Esophagus muscularis mucosa (tissue), 4 donors: ENCODE measurements around the gene EML3. TPM values are rescaled to one million over a fixed set of nuclear protein-coding genes. Genes with fewer than 3 reads are reported as not detected.
"Not testable (repeated sequence)": the region's sequence is repeated elsewhere in the genome, so short reads cannot be mapped to it uniquely, and the experiment has no call there.

Source experiments
- DNase-seq: peaks from one replicate; pipeline ENCODE4 v3.0.0-alpha.2; 2017; ENCODE audit errors: extremely low spot score
- H3K27ac ChIP-seq, 4 donors: fragments of 200-600 bp; sonication (generic); replicated peaks in 1 of 4; 1 replicate in 3 of 4; 2 replicates in 1 of 4; pipeline ENCODE4 v1.5.1; 2016 to 2019; ENCODE audit warnings: mild to moderate bottlenecking in 1 of 4
- H3K27me3 ChIP-seq, 4 donors: fragments of 200-600 bp; sonication (generic); one replicate each; pipeline versions ENCODE4 v1.5.1 to v1.6.0; 2016 to 2019
- H3K36me3 ChIP-seq, 4 donors: fragments of 200-600 bp; sonication (generic); one replicate each; pipeline ENCODE4 v1.5.1; 2016 to 2019
- H3K4me1 ChIP-seq, 4 donors: fragments of 200-600 bp; sonication (generic); one replicate each; pipeline ENCODE4 v1.5.1; 2016 to 2019
- H3K4me3 ChIP-seq, 4 donors: fragments of 200-600 bp; sonication (generic); 1 replicate in 2 of 4; 2 replicates in 2 of 4; pipeline ENCODE4 v1.5.1; 2016 to 2019; ENCODE audit warnings: mild to moderate bottlenecking in 4 of 4, moderate library complexity in 1 of 4
- H3K9me3 ChIP-seq, 4 donors: fragments of 200-600 bp; sonication (generic); 1 replicate in 3 of 4; 2 replicates in 1 of 4; pipeline ENCODE4 v1.5.1; 2016 to 2019
- EP300 ChIP-seq: sonication (generic); formaldehyde crosslinking; IDR thresholded peaks from one replicate; pipeline ENCODE4 v1.6.1; 2017; ENCODE audit warnings: antibody characterized with exemption
- POLR2A ChIP-seq: fragments of 450-650 bp; IDR thresholded peaks from one replicate; pipeline ENCODE4 v1.6.1; 2017; ENCODE audit warnings: antibody characterized with exemption, moderate library complexity, mild to moderate bottlenecking, low read depth
- POLR2AphosphoS5 ChIP-seq, 2 donors: sonication (generic); formaldehyde crosslinking; IDR thresholded peaks; one replicate each; pipeline ENCODE4 v1.6.1; 2017; ENCODE audit warnings: antibody characterized with exemption in 2 of 2
- WGBS: methylation state at CpG from one replicate; pipeline ENCODE4 v1.1.5; 2018; 5-methylcytosine and 5-hydroxymethylcytosine counted together
- intact Hi-C: fragments of 100-400 bp; cut with DNase I; formaldehyde crosslinking; loops from one replicate; pipeline ENCODE4 v1.15.1; 2023
- total RNA-seq, 4 donors: library from RNA; depleted of rRNA; stranded (reverse); fragments of >200 nt; gene quantifications; one replicate each; pipeline versions ENCODE4 v1.1.0 to v1.2.1, GENCODE V29; 2016
- TF ChIP-seq, protein P1 (sequence below), 3 experiments: fragments of 200-600 bp in 2 of 3; fragments of 450-650 bp in 1 of 3; sonication (generic) in 2 of 3; IDR thresholded peaks; one replicate each; pipeline ENCODE4 v1.5.1; 2017 to 2019; ENCODE audit warnings: antibody characterized with exemption in 3 of 3, mild to moderate bottlenecking in 2 of 3, moderate library complexity in 1 of 3

Gene EML3
- total RNA-seq, 4 donors from 2014 or later, result 27.0 to 33.6 (median 29.0) TPM

DNA sequence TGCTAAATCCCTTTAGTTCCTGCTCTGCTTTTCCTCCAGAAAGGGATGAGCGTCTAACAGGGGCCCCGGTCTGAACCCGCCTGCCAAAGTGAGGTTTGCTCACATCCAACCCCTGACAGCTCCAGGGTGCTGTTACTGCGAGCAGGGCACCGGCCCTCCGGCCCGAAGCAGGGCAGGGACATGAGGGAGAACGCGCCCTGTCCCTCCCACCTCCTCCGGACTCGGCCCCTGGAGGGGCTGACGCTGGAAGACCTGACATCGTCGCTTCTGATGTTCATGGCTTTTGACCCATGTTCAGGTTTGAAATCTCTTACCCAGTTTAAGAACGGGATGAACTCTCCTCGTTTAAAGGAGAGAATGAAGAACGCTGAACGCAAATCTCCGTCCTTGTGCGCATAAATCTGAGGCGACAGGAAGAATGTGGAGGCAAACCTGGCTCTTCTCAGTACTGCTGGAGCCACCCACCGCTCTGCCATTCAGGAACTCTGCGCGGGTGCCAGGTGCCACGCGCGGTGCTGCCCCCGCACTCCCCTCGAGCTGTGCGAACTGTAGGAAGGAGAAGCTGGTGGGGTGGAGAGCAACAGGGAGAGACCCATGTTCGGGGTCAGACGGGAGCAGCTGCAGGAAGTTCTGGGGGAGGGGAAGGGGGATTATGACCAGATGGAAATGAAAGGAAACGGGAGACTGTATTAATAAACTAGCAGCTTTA is 38.1 kb downstream of the EML3 start:
- Histone ChIP-seq H3K27ac (peak overlapping the region; percentile 93 to 96 (median 94)), H3K4me1 (peaks cover 42 to 69% (median 61%) of the 10 kb centered on the region in 4 donors), H3K36me3 (peaks cover 39 to 71% (median 63%) of the 10 kb centered on the region in 4 donors), H3K27me3 (no peaks in the 10 kb centered on the region), H3K9me3 (no peaks in the 10 kb centered on the region), H3K4me3 (peak overlapping the region; percentile 74 to 84 (median 81))
- TF ChIP-seq POLR2AphosphoS5 (IDR thresholded peaks at IDR 0.05) (peak in 1 of 2 donors; percentile 12), EP300 (no peak)
- TF ChIP-seq, protein P1, sequence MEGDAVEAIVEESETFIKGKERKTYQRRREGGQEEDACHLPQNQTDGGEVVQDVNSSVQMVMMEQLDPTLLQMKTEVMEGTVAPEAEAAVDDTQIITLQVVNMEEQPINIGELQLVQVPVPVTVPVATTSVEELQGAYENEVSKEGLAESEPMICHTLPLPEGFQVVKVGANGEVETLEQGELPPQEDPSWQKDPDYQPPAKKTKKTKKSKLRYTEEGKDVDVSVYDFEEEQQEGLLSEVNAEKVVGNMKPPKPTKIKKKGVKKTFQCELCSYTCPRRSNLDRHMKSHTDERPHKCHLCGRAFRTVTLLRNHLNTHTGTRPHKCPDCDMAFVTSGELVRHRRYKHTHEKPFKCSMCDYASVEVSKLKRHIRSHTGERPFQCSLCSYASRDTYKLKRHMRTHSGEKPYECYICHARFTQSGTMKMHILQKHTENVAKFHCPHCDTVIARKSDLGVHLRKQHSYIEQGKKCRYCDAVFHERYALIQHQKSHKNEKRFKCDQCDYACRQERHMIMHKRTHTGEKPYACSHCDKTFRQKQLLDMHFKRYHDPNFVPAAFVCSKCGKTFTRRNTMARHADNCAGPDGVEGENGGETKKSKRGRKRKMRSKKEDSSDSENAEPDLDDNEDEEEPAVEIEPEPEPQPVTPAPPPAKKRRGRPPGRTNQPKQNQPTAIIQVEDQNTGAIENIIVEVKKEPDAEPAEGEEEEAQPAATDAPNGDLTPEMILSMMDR (IDR thresholded peaks at IDR 0.05), result no peak
- 2% methylated on average over 16 of the region's 33 CpGs for WGBS
- intact Hi-C loops, result no loop called here
- no peak for DNase-seq

- H3K27ac ChIP-seq, result peak within 1 kb of the TSS; percentile 93 to 96 (median 94)
- H3K9me3 ChIP-seq, result no peaks in the 10 kb centered on the region
- TF ChIP-seq POLR2AphosphoS5 (IDR thresholded peaks at IDR 0.05) (peak; percentile 94 to 97), EP300 (no peak), POLR2A (peak; percentile 49)
- TF ChIP-seq, protein P1 (IDR thresholded peaks at IDR 0.05), result peak in 1 of 3 experiments; percentile 25
- DNase-seq, result peak; percentile 100
- H3K27me3 ChIP-seq, result no peaks in the 10 kb centered on the region
- under 1% methylated on average over 39 of the region's 46 CpGs for WGBS
- H3K4me1 ChIP-seq, result peaks cover 42 to 70% (median 63%) of the 10 kb centered on the region in 4 donors
- peaks cover 43 to 71% (median 64%) of the 10 kb centered on the region in 4 donors for H3K36me3 ChIP-seq
- intact Hi-C loops, result no loop called here
- peak within 1 kb of the TSS; percentile 74 to 84 (median 81) for H3K4me3 ChIP-seq
Observed at GRCh38 chr11:62573592-62574362, 38.8 kb downstream of the EML3 start, which contains the start of gene EEF1G. EEF1G (minus strand) TSS chr11:62573891; CDS start chr11:62573842, 49 bp downstream.

DNA sequence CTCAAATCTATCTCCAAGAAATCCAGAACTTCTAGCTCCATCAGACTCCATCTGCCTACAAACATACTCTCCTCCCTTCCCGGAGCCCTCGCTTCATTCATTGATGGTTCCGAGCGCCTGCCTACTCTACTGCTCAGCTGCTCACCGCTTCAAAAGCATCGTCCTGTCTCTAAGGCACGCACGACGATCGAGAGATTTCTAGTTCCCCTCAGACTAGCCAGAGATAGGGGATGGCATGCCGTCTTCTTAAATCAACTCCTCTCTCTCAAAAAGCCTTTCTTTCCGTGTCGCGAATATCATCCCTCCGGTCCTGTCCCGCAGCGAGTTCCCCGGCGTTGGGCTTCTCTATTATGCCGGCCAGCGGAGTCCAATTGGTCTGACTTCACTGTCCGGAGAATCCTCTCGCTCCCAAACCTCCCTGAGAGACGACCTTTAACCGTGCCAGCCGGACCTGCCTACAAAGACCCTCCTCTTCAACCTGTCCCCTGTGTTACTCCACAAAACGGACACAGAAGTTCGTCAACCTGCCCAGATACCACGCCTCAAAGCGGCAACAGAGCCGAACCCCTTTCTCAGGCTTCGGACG is 39.5 kb downstream of the EML3 start:
- WGBS, result 0% methylated on average over 29 of the region's 33 CpGs
- peaks cover 42 to 71% (median 63%) of the 10 kb centered on the region in 4 donors for H3K36me3 ChIP-seq
- H3K4me3 ChIP-seq, result peak overlapping the region; percentile 74 to 84 (median 81)
- peaks cover 42 to 70% (median 63%) of the 10 kb centered on the region in 4 donors for H3K4me1 ChIP-seq
- no peaks in the 10 kb centered on the region for H3K27me3 ChIP-seq
- no peaks in the 10 kb centered on the region for H3K9me3 ChIP-seq
- peak overlapping the region; percentile 82 to 96 (median 90) for H3K27ac ChIP-seq
- no peak for TF ChIP-seq EP300
- intact Hi-C loops, result no loop called here
- no peak for DNase-seq

DNA sequence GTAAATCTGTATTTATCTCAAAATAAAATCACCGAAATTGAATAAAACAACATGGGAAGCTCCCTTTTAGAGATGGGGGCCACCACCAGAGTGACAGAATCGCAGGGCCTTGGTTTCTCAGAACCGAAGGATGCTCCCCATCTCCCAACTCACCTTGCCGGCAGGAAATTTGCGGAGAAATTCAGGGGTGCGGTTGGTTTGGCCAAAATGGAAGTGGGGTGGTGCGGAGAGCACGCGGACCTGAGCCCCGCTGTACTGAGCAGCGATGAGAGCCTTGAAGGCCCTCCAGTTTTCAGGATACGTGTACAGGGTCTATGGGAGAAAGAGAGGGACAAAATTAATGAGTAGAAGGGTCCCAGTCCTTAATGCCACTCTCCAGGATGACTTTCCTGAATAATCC is 40.1 kb downstream of the EML3 start:
- no peak for DNase-seq
- TF ChIP-seq POLR2AphosphoS5 (IDR thresholded peaks at IDR 0.05), result no peak
- TF ChIP-seq, protein P1 (IDR thresholded peaks at IDR 0.05), result no peak
- TF ChIP-seq POLR2A, result no peak
- TF ChIP-seq EP300, result no peak
- H3K27ac ChIP-seq, result peak overlapping the region; percentile 82 to 96 (median 90)
- H3K36me3 ChIP-seq, result peaks cover 46 to 71% (median 65%) of the 10 kb centered on the region in 4 donors
- peak overlapping the region; percentile 74 to 84 (median 81) for H3K4me3 ChIP-seq
- H3K9me3 ChIP-seq, result no peaks in the 10 kb centered on the region
- H3K27me3 ChIP-seq, result no peaks in the 10 kb centered on the region
- peaks cover 42 to 70% (median 64%) of the 10 kb centered on the region in 4 donors for H3K4me1 ChIP-seq
- 79% methylated on average over 12 of the region's 12 CpGs for WGBS
- intact Hi-C loops, result no loop called here

- WGBS, result 80% methylated on average over 5 of the region's 5 CpGs
- peaks cover 52 to 73% (median 66%) of the 10 kb centered on the region in 4 donors for H3K36me3 ChIP-seq
- H3K4me3 ChIP-seq, H3K27me3 ChIP-seq, H3K9me3 ChIP-seq, intact Hi-C loops, DNase-seq: not testable (repeated sequence)
- H3K27ac ChIP-seq, result peak overlapping the region in 3 of 4 donors; percentile 14 to 95 (median 84)
- peaks cover 41 to 65% (median 62%) of the 10 kb centered on the region in 4 donors for H3K4me1 ChIP-seq
Observed at GRCh38 chr11:62571493-62571892, 41.1 kb downstream of the EML3 start.

- H3K4me3 ChIP-seq, H3K9me3 ChIP-seq, H3K27me3 ChIP-seq, DNase-seq, intact Hi-C loops: not testable (repeated sequence)
- peak overlapping the region in 3 of 4 donors; percentile 14 to 84 (median 37) for H3K27ac ChIP-seq
- WGBS, result 90% methylated on average over 5 of the region's 5 CpGs
- peaks cover 52 to 73% (median 66%) of the 10 kb centered on the region in 4 donors for H3K36me3 ChIP-seq
- peaks cover 35 to 59% (median 56%) of the 10 kb centered on the region in 4 donors for H3K4me1 ChIP-seq
Observed at GRCh38 chr11:62570903-62571302, 41.7 kb downstream of the EML3 start.
